ENCODE data around the gene MACROD1.

The MACROD1 gene

GRCh38 chr11:64110465-64111375 lies 55.2 kb downstream of the MACROD1 start:
- DNase-seq, result no peak

- DNase-seq, result no peak
These were observed 56.6 kb downstream of the MACROD1 start for GRCh38 chr11:64109332-64109731.

- no peak for DNase-seq
These were observed 58.6 kb downstream of the MACROD1 start for GRCh38 chr11:64107303-64107702.

- no peak for DNase-seq
These were observed 61.3 kb downstream of the MACROD1 start for GRCh38 chr11:64104632-64105031.

- DNase-seq, result no peak
These were observed 62.5 kb downstream of the MACROD1 start for GRCh38 chr11:64103277-64103985.

GRCh38 chr11:64102005-64102738 lies 63.7 kb downstream of the MACROD1 start:
- no peak for DNase-seq

GRCh38 chr11:64101461-64101860 lies 64.5 kb downstream of the MACROD1 start:
- DNase-seq, result no peak

- DNase-seq, result no peak
These were observed 65.0 kb downstream of the MACROD1 start for GRCh38 chr11:64100782-64101353.

- no peak for DNase-seq
These were observed 65.6 kb downstream of the MACROD1 start for GRCh38 chr11:64100360-64100759.

- no peak for DNase-seq
These were observed 66.5 kb downstream of the MACROD1 start for GRCh38 chr11:64099436-64099835.

- no peak for DNase-seq
These were observed 67.5 kb downstream of the MACROD1 start for GRCh38 chr11:64098318-64098831.

GRCh38 chr11:64097468-64098317 lies 68.2 kb downstream of the MACROD1 start:
- DNase-seq, result no peak

GRCh38 chr11:64096835-64097234 lies 69.1 kb downstream of the MACROD1 start:
- no peak for DNase-seq

- no peak for DNase-seq
These were observed 70.0 kb downstream of the MACROD1 start for GRCh38 chr11:64095949-64096348.

GRCh38 chr11:64095273-64095817 lies 70.6 kb downstream of the MACROD1 start:
- DNase-seq, result no peak

GRCh38 chr11:64094463-64095260 lies 71.3 kb downstream of the MACROD1 start:
- DNase-seq, result no peak

GRCh38 chr11:64093233-64094039 lies 72.5 kb downstream of the MACROD1 start:
- DNase-seq, result no peak

- no peak for DNase-seq
These were observed 73.2 kb downstream of the MACROD1 start for GRCh38 chr11:64092761-64093136.

GRCh38 chr11:64092111-64092760 lies 73.7 kb downstream of the MACROD1 start:
- no peak for DNase-seq

Measured in NCI-H1930 (cell line).